Vagina (tissue), 2 donors: Measurements from ENCODE around the gene ARHGEF40.

Experiments
- POLR2A ChIP-seq, 2 donors: fragments of 450-650 bp; IDR thresholded peaks; one replicate each; pipeline ENCODE4 v1.6.1; 2017; ENCODE audit warnings: antibody characterized with exemption in 2 of 2, mild to moderate bottlenecking in 2 of 2, moderate library complexity in 2 of 2
- POLR2AphosphoS5 ChIP-seq, 2 donors: sonication (generic); formaldehyde crosslinking; IDR thresholded peaks; one replicate each; pipeline ENCODE4 v1.9.0; 2017; ENCODE audit warnings: antibody characterized with exemption in 2 of 2, mild to moderate bottlenecking in 2 of 2, low read depth in 1 of 2; ENCODE audit not compliant: insufficient read depth in 1 of 2
- TF ChIP-seq, protein P1 (sequence below), 3 experiments: fragments of 450-650 bp in 2 of 3; fragments of 200-600 bp in 1 of 3; sonication (generic) in 1 of 3; IDR thresholded peaks; one replicate each; pipeline ENCODE4 v1.5.1; 2017 to 2019; ENCODE audit warnings: antibody characterized with exemption in 3 of 3, mild to moderate bottlenecking in 2 of 3, moderate library complexity in 2 of 3

DNA sequence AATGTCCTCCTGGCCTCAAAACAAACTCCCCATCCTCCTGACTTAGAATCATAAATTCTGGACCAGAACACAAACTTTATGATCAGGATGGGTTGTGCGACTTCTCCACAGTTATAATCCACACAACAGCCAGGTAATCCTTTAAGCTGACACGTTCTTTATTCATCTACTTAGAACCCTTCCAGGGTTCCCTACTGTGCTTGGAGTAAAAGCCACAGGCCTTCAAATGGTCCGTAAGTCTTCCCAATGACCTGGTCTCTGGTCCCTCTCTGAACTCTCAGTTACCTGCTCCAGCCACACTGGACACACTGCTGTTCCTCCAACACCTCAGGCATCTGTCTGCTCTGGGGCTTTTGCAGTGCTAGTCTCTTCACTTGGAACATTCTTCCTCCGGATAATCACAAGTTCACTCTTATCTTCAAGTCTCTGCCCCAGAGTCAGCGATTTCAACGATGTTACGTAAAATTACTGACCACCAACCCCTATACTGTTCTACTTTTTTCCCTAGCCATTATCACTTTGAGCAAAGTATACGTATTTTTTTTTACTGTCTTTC is 29.7 kb upstream of the ARHGEF40 start:
- TF ChIP-seq POLR2A (IDR thresholded peaks at IDR 0.05) (no peak), POLR2AphosphoS5 (IDR thresholded peaks at IDR 0.05; ENCODE audit: insufficient read depth in 1 of 2, low read depth in 1 of 2) (no peak)
- TF ChIP-seq, protein P1, sequence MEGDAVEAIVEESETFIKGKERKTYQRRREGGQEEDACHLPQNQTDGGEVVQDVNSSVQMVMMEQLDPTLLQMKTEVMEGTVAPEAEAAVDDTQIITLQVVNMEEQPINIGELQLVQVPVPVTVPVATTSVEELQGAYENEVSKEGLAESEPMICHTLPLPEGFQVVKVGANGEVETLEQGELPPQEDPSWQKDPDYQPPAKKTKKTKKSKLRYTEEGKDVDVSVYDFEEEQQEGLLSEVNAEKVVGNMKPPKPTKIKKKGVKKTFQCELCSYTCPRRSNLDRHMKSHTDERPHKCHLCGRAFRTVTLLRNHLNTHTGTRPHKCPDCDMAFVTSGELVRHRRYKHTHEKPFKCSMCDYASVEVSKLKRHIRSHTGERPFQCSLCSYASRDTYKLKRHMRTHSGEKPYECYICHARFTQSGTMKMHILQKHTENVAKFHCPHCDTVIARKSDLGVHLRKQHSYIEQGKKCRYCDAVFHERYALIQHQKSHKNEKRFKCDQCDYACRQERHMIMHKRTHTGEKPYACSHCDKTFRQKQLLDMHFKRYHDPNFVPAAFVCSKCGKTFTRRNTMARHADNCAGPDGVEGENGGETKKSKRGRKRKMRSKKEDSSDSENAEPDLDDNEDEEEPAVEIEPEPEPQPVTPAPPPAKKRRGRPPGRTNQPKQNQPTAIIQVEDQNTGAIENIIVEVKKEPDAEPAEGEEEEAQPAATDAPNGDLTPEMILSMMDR (IDR thresholded peaks at IDR 0.05): no peak
